Breast epithelium (tissue), 3 donors: ENCODE measurements around the gene LDLRAD3.

ENCODE experiments used
- POLR2AphosphoS5 ChIP-seq, 3 donors: sonication (generic); formaldehyde crosslinking; IDR thresholded peaks; one replicate each; pipeline ENCODE4 v1.6.1; 2017; ENCODE audit warnings: antibody characterized with exemption in 3 of 3
- TF ChIP-seq, protein P1 (sequence below), 3 donors: fragments of 450-650 bp; IDR thresholded peaks; one replicate each; pipeline ENCODE4 v1.5.1; 2016 to 2017; ENCODE audit warnings: antibody characterized with exemption in 3 of 3, mild to moderate bottlenecking in 3 of 3, moderate library complexity in 3 of 3

DNA sequence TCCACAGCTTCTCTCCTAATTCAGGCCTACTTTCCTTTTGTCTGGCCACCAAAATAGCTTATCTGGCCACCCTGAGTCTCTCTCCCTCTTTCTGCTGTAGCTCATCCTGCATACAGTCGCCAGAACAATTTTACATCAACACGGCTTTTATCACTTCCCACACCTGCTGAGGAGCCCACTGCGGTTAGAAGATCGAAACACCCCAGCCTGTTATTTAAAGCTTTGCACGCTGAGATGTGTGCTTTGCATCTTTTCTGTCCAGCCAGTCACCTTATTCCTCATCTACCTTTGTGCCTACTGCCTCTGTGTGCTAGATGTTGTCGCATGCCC is 249.4 kb downstream of the LDLRAD3 start:
- TF ChIP-seq POLR2AphosphoS5 (IDR thresholded peaks at IDR 0.05), result no peak
- TF ChIP-seq, protein P1, sequence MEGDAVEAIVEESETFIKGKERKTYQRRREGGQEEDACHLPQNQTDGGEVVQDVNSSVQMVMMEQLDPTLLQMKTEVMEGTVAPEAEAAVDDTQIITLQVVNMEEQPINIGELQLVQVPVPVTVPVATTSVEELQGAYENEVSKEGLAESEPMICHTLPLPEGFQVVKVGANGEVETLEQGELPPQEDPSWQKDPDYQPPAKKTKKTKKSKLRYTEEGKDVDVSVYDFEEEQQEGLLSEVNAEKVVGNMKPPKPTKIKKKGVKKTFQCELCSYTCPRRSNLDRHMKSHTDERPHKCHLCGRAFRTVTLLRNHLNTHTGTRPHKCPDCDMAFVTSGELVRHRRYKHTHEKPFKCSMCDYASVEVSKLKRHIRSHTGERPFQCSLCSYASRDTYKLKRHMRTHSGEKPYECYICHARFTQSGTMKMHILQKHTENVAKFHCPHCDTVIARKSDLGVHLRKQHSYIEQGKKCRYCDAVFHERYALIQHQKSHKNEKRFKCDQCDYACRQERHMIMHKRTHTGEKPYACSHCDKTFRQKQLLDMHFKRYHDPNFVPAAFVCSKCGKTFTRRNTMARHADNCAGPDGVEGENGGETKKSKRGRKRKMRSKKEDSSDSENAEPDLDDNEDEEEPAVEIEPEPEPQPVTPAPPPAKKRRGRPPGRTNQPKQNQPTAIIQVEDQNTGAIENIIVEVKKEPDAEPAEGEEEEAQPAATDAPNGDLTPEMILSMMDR (IDR thresholded peaks at IDR 0.05), result no peak
